GM19397 (cell line): Measurements from ENCODE around the gene DLG2.
"Not testable (repeated sequence)": the region's sequence is repeated elsewhere in the genome, so short reads cannot be mapped to it uniquely, and the experiment has no call there.

Experiments
- ATAC-seq: cut with Tn5 transposase; IDR thresholded peaks from one replicate; pipeline ENCODE4 v1.9.1; 2021; ENCODE audit warnings: mild to moderate bottlenecking, moderate library complexity; ENCODE audit not compliant: unreplicated experiment

DLG2 gene

DNA sequence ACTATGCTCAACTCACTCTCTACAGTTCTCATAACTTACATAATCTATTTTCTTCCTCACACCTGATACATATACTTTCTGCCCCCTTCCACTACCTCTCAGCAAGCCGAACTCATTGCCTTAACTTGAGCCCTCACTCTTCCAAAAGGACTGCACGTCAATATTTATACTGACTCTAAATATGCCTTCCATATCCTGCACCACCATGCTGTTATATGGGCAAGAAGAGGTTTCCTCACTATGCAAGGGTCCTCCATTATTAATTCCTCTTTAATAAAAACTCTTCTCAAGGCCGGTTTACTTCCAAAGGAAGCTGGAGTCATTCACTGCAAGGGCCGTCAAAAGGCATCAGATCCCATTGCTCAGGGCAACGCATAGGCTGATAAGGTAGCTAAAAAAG, 2204.5 kb downstream of the DLG2 start:
- ATAC-seq = not testable (repeated sequence)

GRCh38 chr11:83410605-83411565, 2216.3 kb downstream of the DLG2 start:
- no peak for ATAC-seq

DNA sequence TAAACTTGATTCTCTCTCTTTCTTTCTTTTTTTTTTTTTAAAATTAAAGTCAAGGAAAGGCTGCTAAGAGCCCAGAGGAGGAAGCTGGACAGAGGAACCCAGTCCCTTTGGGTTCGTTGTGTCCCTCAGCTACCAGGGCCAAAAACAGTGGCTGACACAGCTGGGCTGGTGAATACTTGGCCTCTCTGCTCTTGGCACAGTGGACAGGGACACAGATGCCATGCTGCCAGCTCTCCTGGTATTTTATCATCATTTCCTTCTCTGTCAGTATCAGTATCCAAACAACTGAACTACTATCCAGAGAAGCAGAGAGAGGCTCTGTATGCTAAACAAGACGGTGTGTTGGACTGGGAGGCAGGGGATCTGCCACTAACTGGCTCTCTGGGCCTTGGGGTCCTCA, 2217.3 kb downstream of the DLG2 start:
- no peak for ATAC-seq

GRCh38 chr11:83409476-83409875, 2217.7 kb downstream of the DLG2 start:
- ATAC-seq = no peak

- no peak for ATAC-seq
Observed at GRCh38 chr11:83408946-83409345, 2218.2 kb downstream of the DLG2 start.
